NCI-H2029 (cell line): Measurements from ENCODE around the gene FGF22.
A peak's percentile ranks its signal among the peaks of the same experiment; 100 is the strongest.
"Not testable (repeated sequence)": the region's sequence is repeated elsewhere in the genome, so short reads cannot be mapped to it uniquely, and the experiment has no call there.

Experiments
- DNase-seq: peaks from one replicate; lab custom pipeline; 2025; lab: John Stamatoyannopoulos, UW

FGF22 gene

GRCh38 chr19:607301-608154, 32.2 kb upstream of the FGF22 start:
- DNase-seq = no peak

- DNase-seq = no peak
Measured at GRCh38 chr19:608155-609003, 31.3 kb upstream of the FGF22 start.

- peak; percentile 20 for DNase-seq
Measured at GRCh38 chr19:609004-609346, 30.7 kb upstream of the FGF22 start.

- DNase-seq = no peak
Measured at GRCh38 chr19:610071-610800, 29.4 kb upstream of the FGF22 start.

GRCh38 chr19:610801-611480, 28.7 kb upstream of the FGF22 start:
- DNase-seq = no peak

- no peak for DNase-seq
Measured at GRCh38 chr19:611481-611868, 28.2 kb upstream of the FGF22 start.

GRCh38 chr19:612941-613340, 26.7 kb upstream of the FGF22 start:
- no peak for DNase-seq

GRCh38 chr19:613732-614567, 25.7 kb upstream of the FGF22 start:
- no peak for DNase-seq

- no peak for DNase-seq
Measured at GRCh38 chr19:615619-616018, 24.1 kb upstream of the FGF22 start.

- no peak for DNase-seq
Measured at GRCh38 chr19:616062-616700, 23.5 kb upstream of the FGF22 start.

GRCh38 chr19:616747-617526, 22.7 kb upstream of the FGF22 start:
- DNase-seq = no peak

GRCh38 chr19:617551-618246, 22.0 kb upstream of the FGF22 start:
- no peak for DNase-seq

- DNase-seq = no peak
Measured at GRCh38 chr19:618247-618619, 21.4 kb upstream of the FGF22 start.

- DNase-seq = no peak
Measured at GRCh38 chr19:618674-619285, 20.9 kb upstream of the FGF22 start.

- DNase-seq = no peak
Measured at GRCh38 chr19:619286-620002, 20.2 kb upstream of the FGF22 start.

- DNase-seq = no peak
Measured at GRCh38 chr19:620166-620862, 19.4 kb upstream of the FGF22 start.

- not testable (repeated sequence) for DNase-seq
Measured at GRCh38 chr19:621191-621590, 18.5 kb upstream of the FGF22 start.
